KBM-7 (cell line): ENCODE data around the gene ZNF574.

Experiments used
- DNase-seq: peaks from one replicate; pipeline ENCODE4 v3.0.0-alpha.2; 2015
- in situ Hi-C: fragments of 300-500 bp; cut with MboI; formaldehyde crosslinking; loops from 2 replicates; pipeline ENCODE4 v1.14.3; 2020; ENCODE audit warnings: low sequenced_read_pairs, low pct_unique_long_range_greater_than_20kb, mixed read lengths

Gene ZNF574

DNA sequence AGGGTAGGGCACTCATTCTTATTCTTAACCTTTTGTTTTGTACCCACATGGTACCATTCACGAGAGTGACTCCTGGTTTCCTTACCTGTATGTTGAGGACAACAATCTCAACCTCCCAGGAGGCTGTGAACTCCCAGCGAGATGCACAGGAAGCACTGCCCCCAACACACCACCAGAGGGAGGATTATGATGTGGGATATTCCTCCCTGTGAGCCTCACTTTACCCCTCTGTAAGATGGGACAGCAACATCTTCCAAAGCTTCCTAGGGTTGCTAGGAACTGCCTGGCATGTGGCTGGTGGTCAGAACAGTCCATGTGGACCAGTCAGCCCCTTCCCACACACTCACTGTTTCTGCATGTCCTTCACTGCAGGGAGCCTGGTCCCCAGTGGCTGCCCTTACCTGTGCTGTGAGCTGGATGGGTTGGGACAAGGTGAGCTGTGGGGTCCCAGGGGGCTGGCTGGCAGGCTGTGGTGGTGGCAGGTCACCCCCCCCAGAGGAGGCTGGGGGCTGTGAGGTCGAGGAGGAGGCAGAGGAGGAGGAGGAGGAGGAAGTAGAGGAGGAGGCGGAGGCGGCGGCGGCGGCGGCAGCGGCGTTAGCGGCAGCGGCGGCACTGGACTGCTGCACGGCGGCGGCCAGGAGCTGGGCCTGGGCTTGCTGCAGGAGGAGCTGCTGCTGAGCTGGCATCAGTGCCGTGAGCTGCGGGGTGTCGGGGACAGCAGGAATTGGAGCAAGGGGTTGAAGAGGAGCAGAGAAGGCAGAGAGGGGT, 40.5 kb downstream of the ZNF574 start:
- in situ Hi-C loops, result loop anchor here (25.0 kb wide), 1 partner anchor 296 kb away; no protein-coding TSS in a partner anchor
- DNase-seq, result no peak

DNA sequence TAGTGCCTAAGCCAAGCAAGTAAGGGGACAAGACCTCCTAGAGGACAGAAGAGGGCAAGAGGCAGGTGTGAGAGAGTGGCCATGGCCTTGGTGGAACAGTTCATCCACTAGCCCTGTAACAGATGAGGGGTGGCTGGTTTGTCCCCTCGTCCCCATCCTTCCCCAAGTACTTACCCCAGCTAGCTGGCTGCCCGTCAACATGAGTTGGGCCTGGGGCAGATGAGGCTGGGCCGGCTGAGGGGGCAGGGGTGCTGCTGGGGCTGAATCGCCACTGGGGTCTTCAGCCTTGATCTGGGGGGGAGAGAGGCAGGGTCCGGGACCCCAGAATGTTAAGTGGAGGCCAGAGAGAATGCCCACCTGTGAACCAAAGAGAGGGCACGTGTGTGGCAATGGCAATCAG, 41.1 kb downstream of the ZNF574 start:
- in situ Hi-C loops, result loop anchor here (25.0 kb wide), 1 partner anchor 295 kb away; no protein-coding TSS in a partner anchor
- no peak for DNase-seq

DNA sequence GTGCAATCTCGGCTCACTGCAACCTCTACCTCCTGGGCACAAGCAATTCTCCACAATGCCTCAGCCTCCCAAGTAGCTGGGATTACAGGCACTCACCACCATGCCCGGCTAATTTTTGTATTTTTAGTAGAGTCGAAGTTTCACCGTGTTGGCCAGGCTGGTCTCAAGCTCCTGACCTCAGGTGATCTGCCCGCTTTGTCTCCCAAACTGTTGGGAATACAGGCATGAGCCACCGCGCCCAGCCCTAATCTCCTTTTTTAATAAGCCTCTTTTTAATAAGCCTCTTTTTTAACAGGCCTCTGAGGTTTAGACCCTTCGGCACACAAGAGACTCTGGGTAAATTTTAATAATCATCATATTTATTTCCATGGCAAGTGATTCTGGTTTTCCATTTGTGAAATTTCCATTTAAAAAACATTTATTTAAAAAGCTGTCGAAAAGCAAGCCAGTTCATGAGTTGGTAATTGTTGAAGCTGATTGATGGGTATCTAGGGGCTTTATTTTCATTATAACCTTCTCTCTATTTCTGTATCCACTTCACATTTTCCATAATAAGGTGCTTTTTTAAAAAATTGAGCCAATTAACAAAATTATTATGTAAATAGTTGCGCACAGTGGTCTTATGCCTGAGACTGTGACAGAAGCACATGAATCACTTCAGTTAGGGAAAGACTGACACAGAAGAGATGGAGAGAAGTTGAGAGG, 44.5 kb downstream of the ZNF574 start:
- in situ Hi-C loops, result loop anchor here (25.0 kb wide), 1 partner anchor 292 kb away; no protein-coding TSS in a partner anchor
- DNase-seq, result no peak

DNA sequence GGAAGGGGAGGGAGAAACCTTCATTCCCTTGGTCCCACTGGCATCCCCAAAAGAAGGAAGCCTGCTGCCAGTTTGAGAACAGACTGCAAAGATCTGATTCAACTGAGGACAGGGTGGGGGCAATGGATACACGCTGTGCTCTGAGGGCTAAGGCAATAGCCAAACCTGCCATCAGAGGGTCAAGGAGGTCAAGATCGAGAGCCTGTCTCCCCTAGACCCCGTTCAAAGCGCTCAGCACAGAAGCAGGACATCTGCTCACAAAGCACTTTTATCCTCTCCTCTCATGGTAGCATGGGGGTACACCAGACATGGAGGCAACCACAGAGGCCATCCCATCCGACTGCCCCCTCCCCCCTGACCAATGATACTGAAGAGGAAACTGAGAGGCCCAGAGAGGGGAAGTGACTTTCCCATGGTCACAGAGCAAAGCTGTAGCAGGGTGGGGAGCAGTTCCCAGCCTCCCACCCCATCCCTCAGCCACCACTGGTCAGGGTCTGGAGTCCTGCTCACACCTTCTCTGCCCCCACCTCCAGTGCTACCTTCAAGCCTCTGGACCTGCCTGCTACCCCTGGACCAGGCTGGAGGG, 45.2 kb downstream of the ZNF574 start:
- in situ Hi-C loops, result loop anchor here (25.0 kb wide), 1 partner anchor 291 kb away; no protein-coding TSS in a partner anchor

DNA sequence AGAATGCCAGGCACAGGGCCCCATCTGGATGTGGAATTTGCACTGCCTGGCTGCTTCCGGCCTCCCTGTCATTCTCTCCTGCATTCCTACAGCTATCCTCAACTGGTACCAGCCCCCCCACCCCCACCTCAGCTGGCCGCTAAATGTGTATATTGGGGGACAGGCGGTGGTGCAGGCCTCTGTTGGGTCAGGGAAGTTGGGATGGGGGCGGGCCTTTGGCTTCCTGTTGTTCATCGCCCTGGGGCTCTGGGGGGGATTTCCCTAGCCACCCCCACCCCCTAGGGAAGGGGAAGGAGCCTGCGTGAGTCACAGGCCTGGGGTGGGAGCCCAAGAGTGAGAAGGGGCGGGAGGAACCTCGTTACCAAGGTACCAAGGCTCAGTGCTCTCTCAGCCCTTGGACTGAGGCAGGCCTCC, 45.7 kb downstream of the ZNF574 start:
- DNase-seq, result peak; percentile 61
- in situ Hi-C loops, result loop anchor here (25.0 kb wide), 1 partner anchor 291 kb away; no protein-coding TSS in a partner anchor

More for the DNA sequence above, 45.2 kb downstream of the ZNF574 start:
- no peak for DNase-seq

DNA sequence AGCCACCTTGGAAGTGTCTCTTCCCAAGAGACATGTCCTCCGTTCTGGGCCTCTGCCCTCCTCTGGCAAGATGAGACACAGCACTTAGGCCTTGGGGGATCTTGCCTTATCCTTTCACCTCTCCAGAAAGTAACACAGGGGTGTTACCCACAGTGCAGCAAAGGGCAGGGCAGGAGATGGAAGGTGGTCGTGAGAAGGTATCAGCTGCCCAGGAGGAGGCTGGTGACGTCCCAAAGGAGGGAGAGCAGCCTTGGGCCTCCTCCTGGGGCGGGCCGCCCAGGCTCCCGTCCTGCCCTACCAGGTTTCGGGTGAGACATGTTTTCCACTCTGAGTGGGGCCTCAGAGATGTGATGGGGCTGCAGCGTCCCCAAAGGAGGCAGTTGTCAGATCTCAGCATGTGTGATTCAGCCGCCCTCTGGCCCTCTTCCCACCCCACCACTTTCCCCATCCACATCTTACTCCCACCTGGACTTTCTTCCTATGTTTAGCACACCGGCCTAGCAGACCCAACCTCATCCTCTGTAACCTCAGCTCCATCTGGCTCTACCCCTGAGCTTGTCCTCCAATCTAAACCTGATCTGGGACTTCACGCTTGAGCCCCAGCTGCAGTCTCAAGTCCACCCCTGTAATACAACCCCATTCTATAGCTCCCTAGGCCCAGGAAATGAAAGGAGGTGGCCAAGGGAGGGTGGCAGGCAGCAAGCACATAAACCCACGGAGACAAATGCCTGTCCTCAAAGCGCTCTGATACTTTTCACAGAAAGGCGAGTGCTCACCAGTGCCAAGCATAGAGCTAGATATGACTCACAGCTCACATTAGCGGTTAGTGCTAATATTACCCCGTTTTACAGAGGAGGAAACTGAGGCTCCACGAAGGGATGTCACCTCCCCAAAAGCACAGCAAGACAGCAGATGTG, 47.0 kb downstream of the ZNF574 start:
- no peak for DNase-seq
- in situ Hi-C loops, result loop anchor here (25.0 kb wide), 1 partner anchor 289 kb away; no protein-coding TSS in a partner anchor

DNA sequence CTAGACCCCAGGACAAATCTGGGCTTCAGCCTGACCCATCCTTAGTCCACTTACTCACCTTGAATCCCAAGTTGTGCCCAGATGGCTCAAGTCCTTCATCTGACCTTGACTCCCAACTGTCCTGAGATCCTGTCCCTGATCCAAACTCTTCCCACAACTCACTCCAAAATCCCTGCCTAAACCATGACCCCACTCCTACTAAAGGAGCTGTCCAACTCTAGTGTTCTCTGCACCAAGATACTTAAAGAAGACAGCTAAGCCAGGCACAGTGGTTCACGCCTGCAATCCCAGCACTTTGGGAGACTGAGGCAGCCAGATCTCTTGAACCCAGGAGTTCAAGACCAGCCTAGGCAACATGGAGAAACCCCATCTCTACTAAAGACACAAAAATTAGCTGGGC, 47.8 kb downstream of the ZNF574 start:
- in situ Hi-C loops, result loop anchor here (25.0 kb wide), 1 partner anchor 289 kb away; no protein-coding TSS in a partner anchor
- no peak for DNase-seq

DNA sequence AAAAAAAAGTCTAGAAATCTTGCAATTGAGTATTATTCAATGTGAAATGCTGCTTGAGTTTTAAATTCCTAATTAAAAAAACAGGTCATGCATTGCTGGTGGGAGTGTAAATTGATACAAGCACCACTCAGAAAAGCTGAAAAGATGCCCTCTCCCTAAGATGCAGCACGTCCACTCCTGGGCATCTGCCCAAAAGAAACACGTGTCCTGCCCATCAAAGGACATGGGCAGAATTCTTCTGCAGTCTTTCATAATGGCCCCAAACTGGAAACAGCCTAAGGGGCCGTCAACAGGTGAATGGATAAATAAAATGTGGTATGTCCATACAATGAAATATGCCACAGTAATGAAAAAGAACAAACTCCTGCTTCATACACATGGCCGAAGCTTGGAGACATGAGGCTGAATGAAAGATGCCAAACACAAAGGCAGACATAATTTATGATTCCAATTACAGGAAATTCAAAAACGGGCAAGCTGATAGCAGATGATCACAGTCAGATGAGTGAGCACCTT, 48.5 kb downstream of the ZNF574 start:
- no peak for DNase-seq
- in situ Hi-C loops, result loop anchor here (25.0 kb wide), 1 partner anchor 288 kb away; no protein-coding TSS in a partner anchor

DNA sequence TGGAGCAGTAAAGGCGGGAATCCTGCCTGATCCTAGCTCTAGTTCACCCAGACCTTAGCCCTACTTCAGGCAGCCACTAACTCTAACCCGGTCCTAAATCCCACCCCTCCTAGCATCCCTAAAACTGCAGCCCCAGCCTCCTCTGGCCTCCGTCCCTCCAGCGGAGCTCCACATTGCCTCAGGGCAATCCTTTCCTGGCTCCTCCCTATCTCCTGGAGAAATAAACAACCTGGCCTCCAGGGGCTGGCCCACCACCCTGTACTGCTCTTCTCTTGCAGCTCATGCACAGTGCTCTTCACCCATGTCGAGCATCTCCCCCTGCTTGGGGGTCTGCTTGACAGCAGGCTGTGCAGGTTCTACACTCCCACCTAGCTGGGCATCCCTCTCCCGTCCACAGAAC, 49.6 kb downstream of the ZNF574 start:
- DNase-seq, result no peak
- in situ Hi-C loops, result no loop called here

DNA sequence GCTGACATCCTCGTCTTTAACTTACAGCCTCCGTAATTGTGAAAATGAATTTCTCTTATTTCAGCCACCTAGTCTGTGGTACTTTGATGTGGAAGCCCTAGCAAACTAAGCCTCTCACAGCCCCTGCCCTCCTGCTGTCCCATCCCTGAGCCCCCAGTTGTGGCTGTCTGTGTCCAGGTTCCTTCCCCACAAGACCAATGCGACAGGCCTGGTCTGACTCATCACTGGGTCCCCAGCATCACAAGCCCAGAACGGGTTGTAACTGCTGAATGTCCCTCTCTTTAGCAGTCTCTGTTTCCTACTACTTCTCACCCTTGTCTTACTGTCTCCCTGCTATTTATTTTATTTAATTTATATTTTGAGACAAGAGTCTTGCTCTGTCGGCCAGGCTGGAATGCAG, 50.6 kb downstream of the ZNF574 start:
- in situ Hi-C loops, result no loop called here
- DNase-seq, result no peak

DNA sequence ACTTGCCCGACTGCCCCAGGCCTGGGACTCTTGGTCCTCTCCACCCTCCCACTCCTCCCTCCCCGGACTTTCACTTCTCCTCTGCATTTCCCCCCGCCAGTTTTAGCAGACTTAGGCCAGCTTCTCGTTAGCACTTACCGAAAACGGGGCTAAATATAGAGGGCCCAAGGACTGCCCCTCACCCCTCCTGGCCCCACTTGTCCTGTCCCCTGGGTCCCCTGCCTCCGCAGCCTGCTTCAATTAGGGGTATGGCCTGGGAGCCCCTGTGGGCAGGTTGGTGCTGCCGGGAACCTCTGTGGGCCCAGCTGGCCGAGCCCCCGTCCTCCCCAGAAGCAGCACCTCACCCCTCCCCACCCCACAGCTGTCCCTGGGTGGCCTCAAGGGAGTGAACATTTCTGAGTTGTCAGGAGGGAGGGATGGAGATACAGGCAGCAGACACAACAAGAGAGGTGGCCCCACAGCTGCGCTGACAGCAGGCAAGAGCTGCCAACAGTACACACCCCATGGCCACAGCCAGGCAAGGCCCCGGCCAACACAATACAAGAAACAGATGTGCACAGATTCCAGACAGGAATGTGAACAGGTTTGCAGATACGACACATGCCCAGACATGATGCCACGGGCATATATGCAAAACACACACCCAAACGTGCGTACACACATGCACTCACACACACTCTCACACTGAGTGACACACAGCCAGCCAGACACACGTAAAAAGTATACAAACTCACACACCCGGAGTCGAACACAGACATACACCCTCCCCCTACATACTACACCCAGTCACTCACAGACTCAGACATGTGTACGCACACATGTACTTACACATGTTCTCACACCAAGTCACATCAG, 53.7 kb downstream of the ZNF574 start:
- DNase-seq, result no peak
- in situ Hi-C loops, result no loop called here

DNA sequence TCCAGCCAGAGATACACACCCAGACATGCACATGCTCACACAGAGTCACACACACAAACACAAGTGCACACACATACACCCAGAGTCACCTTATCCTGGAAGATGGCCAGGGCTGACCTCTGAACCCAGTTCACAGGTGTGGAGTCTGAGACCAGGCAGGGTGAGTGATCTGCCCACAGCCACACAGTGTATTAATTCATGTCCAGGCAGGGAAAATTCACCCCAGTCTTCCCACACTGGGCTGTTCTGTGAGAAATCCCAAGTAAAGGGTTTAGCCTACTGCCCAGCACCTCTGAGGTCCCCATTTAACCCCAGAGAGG, 54.2 kb downstream of the ZNF574 start:
- DNase-seq, result no peak
- in situ Hi-C loops, result no loop called here
